K562 (cell line): ENCODE measurements around the gene ACACB. TPM values are rescaled to one million over a fixed set of nuclear protein-coding genes. Genes with fewer than 3 reads are reported as not detected.

Source experiments
- ATF1 ChIP-seq, 2 experiments: fragments of 450-650 bp in 1 of 2; IDR thresholded peaks; 2 replicates each; pipeline ENCODE4 v1.6.1; 2016; ENCODE audit warnings: missing compliant biosample characterization in 1 of 2, missing genetic modification characterization in 1 of 2
- CTCFL ChIP-seq: IDR thresholded peaks from 2 replicates; pipeline ENCODE4 v1.6.1; 2011; ENCODE audit warnings: borderline replicate concordance, low read depth, mild to moderate bottlenecking, moderate library complexity, low read length; ENCODE audit not compliant: insufficient read depth, poor library complexity, severe bottlenecking
- CXXC5 ChIP-seq: fragments of 250-450 bp; sonication (Bioruptor Pico); IDR thresholded peaks from 2 replicates; pipeline ENCODE4 v1.8.0; 2022; ENCODE audit warnings: inconsistent platforms, mild to moderate bottlenecking, moderate library complexity
- ETV1 ChIP-seq: fragments of 450-650 bp; conservative IDR thresholded peaks from 2 replicates; pipeline ENCODE4 v1.6.1; 2016; ENCODE audit warnings: missing genetic modification characterization, control low read depth, low read depth, missing compliant biosample characterization
- MAZ ChIP-seq, 2 experiments: fragments of 450-650 bp in 1 of 2; sonication (generic) in 1 of 2; formaldehyde crosslinking; IDR thresholded peaks in 1 of 2; conservative IDR thresholded peaks in 1 of 2; 2 replicates each; pipeline versions ENCODE4 v1.4.0 to v1.5.0; 2020; ENCODE audit warnings: mild to moderate bottlenecking in 1 of 2, missing genetic modification reagents in 1 of 2
- MYC ChIP-seq, 2 experiments: fragments of 250-450 bp in 1 of 2; sonication (Bioruptor Pico) in 1 of 2; IDR thresholded peaks; 2 replicates each; pipeline versions ENCODE4 v1.5.1 to v1.6.1; 2012 to 2021; ENCODE audit warnings: low read depth in 2 of 2, borderline replicate concordance in 1 of 2, improper control_type of control experiment in 1 of 2, low read length in 1 of 2, mild to moderate bottlenecking in 1 of 2, moderate library complexity in 1 of 2
- NCOR1 ChIP-seq: fragments of 450-650 bp; IDR thresholded peaks from 2 replicates; pipeline ENCODE4 v1.6.1; 2016; ENCODE audit warnings: mild to moderate bottlenecking, moderate library complexity
- RBM34 ChIP-seq: fragments of 200-400 bp; formaldehyde crosslinking; IDR thresholded peaks from 2 replicates; pipeline ENCODE4 v1.6.1; 2018; ENCODE audit warnings: low read length, borderline replicate concordance; ENCODE audit not compliant: insufficient read depth
- SETDB1 ChIP-seq: IDR thresholded peaks from one replicate; pipeline ENCODE4 v1.6.1; 2012; ENCODE audit warnings: low read length, control low read depth, inconsistent platforms
- SMC3 ChIP-seq: conservative IDR thresholded peaks from 2 replicates; pipeline ENCODE4 v1.6.1; 2011; ENCODE audit warnings: low read depth, low read length, improper control_type of control experiment; ENCODE audit not compliant: insufficient read depth
- SRSF3 ChIP-seq: fragments of 200-400 bp; formaldehyde crosslinking; IDR thresholded peaks from 2 replicates; pipeline ENCODE4 v1.6.1; 2016; ENCODE audit warnings: mild to moderate bottlenecking, low read length, moderate library complexity; ENCODE audit not compliant: insufficient read depth
- XRCC5 ChIP-seq: fragments of 200-400 bp; formaldehyde crosslinking; IDR thresholded peaks from 2 replicates; pipeline ENCODE4 v1.6.1; 2017; ENCODE audit warnings: low read depth, mild to moderate bottlenecking, low read length
- YY1 ChIP-seq, 3 experiments: IDR thresholded peaks; 2 replicates each; pipeline ENCODE4 v1.6.1; 2011; ENCODE audit warnings: low read length in 2 of 3, mild to moderate bottlenecking in 2 of 3, moderate library complexity in 2 of 3, borderline replicate concordance in 1 of 3, control low read depth in 1 of 3, low read depth in 1 of 3; ENCODE audit not compliant: insufficient read depth in 3 of 3, insufficient replicate concordance in 2 of 3, control insufficient read depth in 1 of 3, insufficient read length in 1 of 3; ENCODE audit errors: extremely low read depth in 1 of 3
- ZC3H4 ChIP-seq: sonication (generic); formaldehyde crosslinking; IDR thresholded peaks from 2 replicates; pipeline ENCODE4 v1.9.0; 2021; ENCODE audit warnings: missing genetic modification reagents, borderline replicate concordance
- ZNF23 ChIP-seq: fragments of 250-450 bp; sonication (Bioruptor Pico); IDR thresholded peaks from 2 replicates; pipeline ENCODE4 v1.4.0; 2020; ENCODE audit warnings: mild to moderate bottlenecking
- ZNF3 ChIP-seq: fragments of 250-450 bp; sonication (Bioruptor Pico); IDR thresholded peaks from 2 replicates; pipeline ENCODE4 v1.5.0; 2021; ENCODE audit warnings: mild to moderate bottlenecking, moderate library complexity
- polyA plus RNA-seq, 8 experiments: library from polyadenylated mRNA; depleted of rRNA in 4 of 8; stranded (reverse) in 5 of 8; unstranded in 3 of 8; fragments of >200 nt; fragmentation: Nextera tagmentation in 2 of 8; fragmentation: Illumina TruSeq in 1 of 8; extraction: Ambion mirVana in 2 of 8; extraction: Trizol in 1 of 8; gene quantifications; 2 replicates each; pipeline versions ENCODE4 v1.2.1 to v1.2.3, GENCODE V29; 2011 to 2014; ENCODE audit warnings: inconsistent platforms in 1 of 8, missing spikeins in 1 of 8
- total RNA-seq, 7 experiments: library from RNA; depleted of rRNA in 6 of 7; stranded (reverse); fragments of >200 nt in 6 of 7; fragmentation: Illumina TruSeq in 2 of 7; extraction: Trizol in 2 of 7; gene quantifications; 2 replicates each; pipeline versions ENCODE4 v1.2.1 to v1.2.3, GENCODE V29; 2011 to 2021; ENCODE audit warnings: low replicate concordance in 1 of 7

ACACB gene
- total and polyA plus RNA-seq, 9 of the 15 experiments (the other 6 are each of a cell fraction or from before 2014, with no cell fraction given): 0.10 to 2.5 (median 0.83) TPM

DNA sequence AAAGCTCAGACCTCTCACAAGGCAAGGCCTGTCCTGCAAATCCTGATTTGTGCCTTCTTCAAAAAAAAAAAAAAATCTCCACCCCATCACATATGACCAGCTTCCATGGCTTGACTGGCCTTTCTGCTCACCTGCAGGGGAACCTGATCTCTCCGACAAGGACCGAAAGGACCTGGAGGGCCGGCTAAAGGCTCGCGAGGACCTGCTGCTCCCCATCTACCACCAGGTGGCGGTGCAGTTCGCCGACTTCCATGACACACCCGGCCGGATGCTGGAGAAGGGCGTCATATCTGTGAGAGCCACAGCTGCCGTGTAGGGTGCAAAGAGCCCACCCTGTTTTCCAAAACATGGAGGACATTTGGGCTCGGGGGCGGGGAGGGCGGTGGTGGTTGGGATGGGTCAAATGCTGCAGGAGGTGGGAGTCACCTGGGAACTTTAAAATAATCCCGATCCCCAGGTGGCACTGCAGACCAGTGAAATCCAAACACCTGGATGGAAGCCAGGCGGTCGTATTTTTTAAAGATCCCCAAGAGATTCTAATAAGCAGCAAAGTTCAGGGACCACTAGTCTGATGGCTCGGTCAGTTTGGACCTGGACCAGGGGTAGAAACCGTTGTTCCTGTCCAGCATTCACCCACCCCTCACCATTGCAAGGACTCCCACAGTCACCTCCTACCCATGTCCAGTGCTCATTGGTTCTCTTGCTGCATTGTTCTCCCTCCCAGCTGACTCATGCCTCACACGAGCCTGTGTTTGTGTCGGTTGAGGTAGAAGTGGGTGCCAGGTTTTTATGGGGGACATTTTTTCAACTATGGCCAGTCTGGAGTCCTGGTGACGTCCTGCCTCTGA is 147.9 kb downstream of the ACACB start (continued):
- TF ChIP-seq MAZ (CRISPR knock-in tag; conservative IDR thresholded peaks at IDR 0.05 in 1 of 2, IDR thresholded peaks at IDR 0.05 in 1 of 2) (0 out of 4 replicates have a peak, but pooled peaks of 1 of the 2 experiments have one; percentile 21), RBM34 (no peak), CXXC5 (0 out of 2 replicates have a peak, but pooled peaks have one; percentile 29), XRCC5 (peak; percentile 78; the same call in 1 of the 2 replicates), SMC3 (peak; percentile 94), ZNF3 (CRISPR knock-in tag) (no peak), ETV1 (tag) (peak; percentile 80), SRSF3 (no peak), ZNF23 (CRISPR knock-in tag) (no peak), YY1 (IDR thresholded peaks at IDR 0.05; ENCODE audit: borderline replicate concordance in 1 of 3, control insufficient read depth in 1 of 3, extremely low read depth in 1 of 3, insufficient read depth in 3 of 3, insufficient read length in 1 of 3, insufficient replicate concordance in 2 of 3, low read depth in 1 of 3, low read length in 2 of 3) (peak in 2 of 3 experiments; percentile 60 to 73), MYC (IDR thresholded peaks at IDR 0.05; ENCODE audit: low read depth, low read length) (no peak), MYC (CRISPR knock-in tag; IDR thresholded peaks at IDR 0.05; ENCODE audit: borderline replicate concordance, low read depth) (no peak), NCOR1 (no peak), ZC3H4 (CRISPR knock-in tag) (no peak), SETDB1 (no peak), CTCFL (peak; percentile 16), ATF1 (CRISPR knock-in tag; IDR thresholded peaks at IDR 0.05) (no peak), ATF1 (tag; IDR thresholded peaks at IDR 0.05) (peak; percentile 38; the same call in 1 of the 2 replicates)
